DMS 273 (cell line): ENCODE results near the gene ENTR1.
"Not testable (repeated sequence)": the region's sequence is repeated elsewhere in the genome, so short reads cannot be mapped to it uniquely, and the experiment has no call there.

ENCODE experiments used
- DNase-seq: peaks from one replicate; lab custom pipeline; 2025; ENCODE audit not compliant: unreplicated experiment; lab: John Stamatoyannopoulos, UW

ENTR1 gene

GRCh38 chr9:136438548-136439480 is 28.4 kb upstream of the ENTR1 start:
- peak; percentile 68 for DNase-seq

GRCh38 chr9:136437839-136438547 is 27.6 kb upstream of the ENTR1 start:
- DNase-seq = no peak

GRCh38 chr9:136437430-136437829 is 27.0 kb upstream of the ENTR1 start:
- no peak for DNase-seq

GRCh38 chr9:136436055-136436634 is 25.7 kb upstream of the ENTR1 start:
- no peak for DNase-seq

- no peak for DNase-seq
Measured at GRCh38 chr9:136434580-136435169, 24.3 kb upstream of the ENTR1 start.

- no peak for DNase-seq
Measured at GRCh38 chr9:136433849-136434579, 23.6 kb upstream of the ENTR1 start.

GRCh38 chr9:136433043-136433715 is 22.8 kb upstream of the ENTR1 start:
- no peak for DNase-seq

GRCh38 chr9:136432591-136432990 is 22.2 kb upstream of the ENTR1 start:
- no peak for DNase-seq

GRCh38 chr9:136431782-136432350 is 21.5 kb upstream of the ENTR1 start:
- no peak for DNase-seq

GRCh38 chr9:136430588-136431234 is 20.3 kb upstream of the ENTR1 start:
- DNase-seq = no peak

GRCh38 chr9:136429683-136430491 is 19.5 kb upstream of the ENTR1 start:
- DNase-seq = no peak

- DNase-seq = no peak
Measured at GRCh38 chr9:136429075-136429628, 18.7 kb upstream of the ENTR1 start.

GRCh38 chr9:136426787-136427186 is 16.4 kb upstream of the ENTR1 start:
- DNase-seq = no peak

- DNase-seq = not testable (repeated sequence)
Measured at GRCh38 chr9:136425367-136425766, 15.0 kb upstream of the ENTR1 start.

GRCh38 chr9:136424750-136425362 is 14.4 kb upstream of the ENTR1 start:
- no peak for DNase-seq

- DNase-seq = no peak
Measured at GRCh38 chr9:136423432-136424146, 13.2 kb upstream of the ENTR1 start.

- DNase-seq = no peak
Measured at GRCh38 chr9:136422876-136423275, 12.5 kb upstream of the ENTR1 start.
